ENCODE measurements around the gene TMEM37. TPM values are rescaled to one million over a fixed set of nuclear protein-coding genes. Genes with fewer than 3 reads are reported as not detected.

The TMEM37 gene
- total and polyA plus RNA-seq, 2 of the 13 experiments (the other 11 are each of a cell fraction or from before 2014, with no cell fraction given) = 37.7 to 115 TPM

DNA sequence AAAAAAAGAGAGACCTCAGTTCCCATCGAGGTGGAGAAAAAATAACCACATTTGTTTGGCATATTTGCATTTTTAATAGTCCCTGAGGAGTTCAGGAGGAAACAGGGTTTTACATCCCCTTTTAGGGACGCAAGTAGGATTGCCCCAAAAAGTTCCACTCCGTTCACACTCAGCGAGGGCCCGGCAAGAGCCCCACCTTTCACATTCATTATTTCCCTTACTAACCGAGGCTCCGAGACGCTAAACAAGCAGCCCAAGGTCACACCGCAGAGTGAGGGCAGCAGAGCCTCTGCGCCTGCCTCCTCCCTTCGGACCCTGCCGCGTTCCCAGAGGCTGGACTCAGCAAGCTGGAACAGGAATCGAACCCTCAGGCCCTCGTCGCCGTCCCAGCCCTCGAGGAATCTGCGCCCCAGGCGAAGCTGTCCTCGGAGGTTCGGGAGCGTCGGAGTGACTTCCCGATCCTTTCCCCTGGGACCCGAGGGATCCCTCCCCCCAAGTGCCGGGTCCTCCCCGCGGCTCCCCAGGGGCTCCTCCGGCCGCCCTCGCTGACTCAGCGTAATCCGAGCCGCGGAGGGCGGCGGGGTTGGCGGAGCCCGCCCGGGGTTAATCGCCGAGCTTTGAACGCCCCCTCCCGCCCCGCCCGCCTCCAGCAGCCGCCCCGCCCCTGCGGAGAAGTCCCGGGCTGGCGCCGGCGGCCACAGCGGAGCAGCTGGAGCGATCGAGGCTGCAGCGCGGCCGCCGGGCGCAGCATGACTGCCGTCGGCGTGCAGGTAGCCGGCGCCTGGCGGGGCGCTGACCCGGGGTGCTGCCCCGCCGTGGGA lies at the start of gene TMEM37 (continued):
- TF ChIP-seq ZSCAN31 (CRISPR knock-in tag; IDR thresholded peaks at IDR 0.05; ENCODE audit: low read depth) (peak; percentile 80), RORA (CRISPR knock-in tag; IDR thresholded peaks at IDR 0.05) (no peak), HOXA9 (CRISPR knock-in tag; IDR thresholded peaks at IDR 0.05; ENCODE audit: borderline replicate concordance) (peak; percentile 58; the same call in 1 of the 2 replicates), ZNF569 (CRISPR knock-in tag; IDR thresholded peaks at IDR 0.05; ENCODE audit: borderline replicate concordance) (no peak), ZNF605 (CRISPR knock-in tag; IDR thresholded peaks at IDR 0.05) (peak; percentile 82; the same call in 1 of the 2 replicates), DR1 (CRISPR knock-in tag; IDR thresholded peaks at IDR 0.05) (0 out of 2 replicates have a peak, but pooled peaks have one; percentile 21), ZMYM4 (CRISPR knock-in tag; IDR thresholded peaks at IDR 0.05) (no peak; the same call in 1 of the 2 replicates), THAP11 (CRISPR knock-in tag; IDR thresholded peaks at IDR 0.05) (no peak; the same call in none of the 2 replicates), EEA1 (CRISPR knock-in tag; IDR thresholded peaks at IDR 0.05; ENCODE audit: borderline replicate concordance) (no peak), NFIC (IDR thresholded peaks at IDR 0.05; ENCODE audit: low read length) (no peak), NKX3-1 (CRISPR knock-in tag; IDR thresholded peaks at IDR 0.05) (peak; percentile 80; the same call in 1 of the 2 replicates), HOXA3 (CRISPR knock-in tag; IDR thresholded peaks at IDR 0.05) (peak; percentile 78)
- TF ChIP-seq, protein P1, sequence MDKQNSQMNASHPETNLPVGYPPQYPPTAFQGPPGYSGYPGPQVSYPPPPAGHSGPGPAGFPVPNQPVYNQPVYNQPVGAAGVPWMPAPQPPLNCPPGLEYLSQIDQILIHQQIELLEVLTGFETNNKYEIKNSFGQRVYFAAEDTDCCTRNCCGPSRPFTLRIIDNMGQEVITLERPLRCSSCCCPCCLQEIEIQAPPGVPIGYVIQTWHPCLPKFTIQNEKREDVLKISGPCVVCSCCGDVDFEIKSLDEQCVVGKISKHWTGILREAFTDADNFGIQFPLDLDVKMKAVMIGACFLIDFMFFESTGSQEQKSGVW (CRISPR knock-in tag; IDR thresholded peaks at IDR 0.05; ENCODE audit: borderline replicate concordance) = no peak
- TF ChIP-seq, protein P2, sequence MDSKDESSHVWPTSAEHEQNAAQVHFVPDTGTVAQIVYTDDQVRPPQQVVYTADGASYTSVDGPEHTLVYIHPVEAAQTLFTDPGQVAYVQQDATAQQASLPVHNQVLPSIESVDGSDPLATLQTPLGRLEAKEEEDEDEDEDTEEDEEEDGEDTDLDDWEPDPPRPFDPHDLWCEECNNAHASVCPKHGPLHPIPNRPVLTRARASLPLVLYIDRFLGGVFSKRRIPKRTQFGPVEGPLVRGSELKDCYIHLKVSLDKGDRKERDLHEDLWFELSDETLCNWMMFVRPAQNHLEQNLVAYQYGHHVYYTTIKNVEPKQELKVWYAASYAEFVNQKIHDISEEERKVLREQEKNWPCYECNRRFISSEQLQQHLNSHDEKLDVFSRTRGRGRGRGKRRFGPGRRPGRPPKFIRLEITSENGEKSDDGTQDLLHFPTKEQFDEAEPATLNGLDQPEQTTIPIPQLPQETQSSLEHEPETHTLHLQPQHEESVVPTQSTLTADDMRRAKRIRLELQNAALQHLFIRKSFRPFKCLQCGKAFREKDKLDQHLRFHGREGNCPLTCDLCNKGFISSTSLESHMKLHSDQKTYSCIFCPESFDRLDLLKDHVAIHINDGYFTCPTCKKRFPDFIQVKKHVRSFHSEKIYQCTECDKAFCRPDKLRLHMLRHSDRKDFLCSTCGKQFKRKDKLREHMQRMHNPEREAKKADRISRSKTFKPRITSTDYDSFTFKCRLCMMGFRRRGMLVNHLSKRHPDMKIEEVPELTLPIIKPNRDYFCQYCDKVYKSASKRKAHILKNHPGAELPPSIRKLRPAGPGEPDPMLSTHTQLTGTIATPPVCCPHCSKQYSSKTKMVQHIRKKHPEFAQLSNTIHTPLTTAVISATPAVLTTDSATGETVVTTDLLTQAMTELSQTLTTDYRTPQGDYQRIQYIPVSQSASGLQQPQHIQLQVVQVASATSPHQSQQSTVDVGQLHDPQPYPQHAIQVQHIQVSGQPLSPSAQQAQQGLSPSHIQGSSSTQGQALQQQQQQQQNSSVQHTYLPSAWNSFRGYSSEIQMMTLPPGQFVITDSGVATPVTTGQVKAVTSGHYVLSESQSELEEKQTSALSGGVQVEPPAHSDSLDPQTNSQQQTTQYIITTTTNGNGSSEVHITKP (CRISPR knock-in tag; IDR thresholded peaks at IDR 0.05; ENCODE audit: low read depth) = no peak; the same call in 1 of the 2 replicates
- TF ChIP-seq, protein P3, sequence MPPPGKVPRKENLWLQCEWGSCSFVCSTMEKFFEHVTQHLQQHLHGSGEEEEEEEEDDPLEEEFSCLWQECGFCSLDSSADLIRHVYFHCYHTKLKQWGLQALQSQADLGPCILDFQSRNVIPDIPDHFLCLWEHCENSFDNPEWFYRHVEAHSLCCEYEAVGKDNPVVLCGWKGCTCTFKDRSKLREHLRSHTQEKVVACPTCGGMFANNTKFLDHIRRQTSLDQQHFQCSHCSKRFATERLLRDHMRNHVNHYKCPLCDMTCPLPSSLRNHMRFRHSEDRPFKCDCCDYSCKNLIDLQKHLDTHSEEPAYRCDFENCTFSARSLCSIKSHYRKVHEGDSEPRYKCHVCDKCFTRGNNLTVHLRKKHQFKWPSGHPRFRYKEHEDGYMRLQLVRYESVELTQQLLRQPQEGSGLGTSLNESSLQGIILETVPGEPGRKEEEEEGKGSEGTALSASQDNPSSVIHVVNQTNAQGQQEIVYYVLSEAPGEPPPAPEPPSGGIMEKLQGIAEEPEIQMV (CRISPR knock-in tag; IDR thresholded peaks at IDR 0.05; ENCODE audit: low read depth) = peak; percentile 76
- TF ChIP-seq, protein P4, sequence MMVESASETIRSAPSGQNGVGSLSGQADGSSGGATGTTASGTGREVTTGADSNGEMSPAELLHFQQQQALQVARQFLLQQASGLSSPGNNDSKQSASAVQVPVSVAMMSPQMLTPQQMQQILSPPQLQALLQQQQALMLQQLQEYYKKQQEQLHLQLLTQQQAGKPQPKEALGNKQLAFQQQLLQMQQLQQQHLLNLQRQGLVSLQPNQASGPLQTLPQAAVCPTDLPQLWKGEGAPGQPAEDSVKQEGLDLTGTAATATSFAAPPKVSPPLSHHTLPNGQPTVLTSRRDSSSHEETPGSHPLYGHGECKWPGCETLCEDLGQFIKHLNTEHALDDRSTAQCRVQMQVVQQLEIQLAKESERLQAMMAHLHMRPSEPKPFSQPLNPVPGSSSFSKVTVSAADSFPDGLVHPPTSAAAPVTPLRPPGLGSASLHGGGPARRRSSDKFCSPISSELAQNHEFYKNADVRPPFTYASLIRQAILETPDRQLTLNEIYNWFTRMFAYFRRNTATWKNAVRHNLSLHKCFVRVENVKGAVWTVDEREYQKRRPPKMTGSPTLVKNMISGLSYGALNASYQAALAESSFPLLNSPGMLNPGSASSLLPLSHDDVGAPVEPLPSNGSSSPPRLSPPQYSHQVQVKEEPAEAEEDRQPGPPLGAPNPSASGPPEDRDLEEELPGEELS (CRISPR knock-in tag; IDR thresholded peaks at IDR 0.05) = peak; percentile 67
- TF ChIP-seq, protein P5, sequence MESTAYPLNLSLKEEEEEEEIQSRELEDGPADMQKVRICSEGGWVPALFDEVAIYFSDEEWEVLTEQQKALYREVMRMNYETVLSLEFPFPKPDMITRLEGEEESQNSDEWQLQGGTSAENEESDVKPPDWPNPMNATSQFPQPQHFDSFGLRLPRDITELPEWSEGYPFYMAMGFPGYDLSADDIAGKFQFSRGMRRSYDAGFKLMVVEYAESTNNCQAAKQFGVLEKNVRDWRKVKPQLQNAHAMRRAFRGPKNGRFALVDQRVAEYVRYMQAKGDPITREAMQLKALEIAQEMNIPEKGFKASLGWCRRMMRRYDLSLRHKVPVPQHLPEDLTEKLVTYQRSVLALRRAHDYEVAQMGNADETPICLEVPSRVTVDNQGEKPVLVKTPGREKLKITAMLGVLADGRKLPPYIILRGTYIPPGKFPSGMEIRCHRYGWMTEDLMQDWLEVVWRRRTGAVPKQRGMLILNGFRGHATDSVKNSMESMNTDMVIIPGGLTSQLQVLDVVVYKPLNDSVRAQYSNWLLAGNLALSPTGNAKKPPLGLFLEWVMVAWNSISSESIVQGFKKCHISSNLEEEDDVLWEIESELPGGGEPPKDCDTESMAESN (CRISPR knock-in tag; conservative IDR thresholded peaks at IDR 0.05) = peak; percentile 48; the same call in 1 of the 2 replicates

Data from HepG2 (cell line).